ENCODE measurements around the gene SCNN1B.

DNA sequence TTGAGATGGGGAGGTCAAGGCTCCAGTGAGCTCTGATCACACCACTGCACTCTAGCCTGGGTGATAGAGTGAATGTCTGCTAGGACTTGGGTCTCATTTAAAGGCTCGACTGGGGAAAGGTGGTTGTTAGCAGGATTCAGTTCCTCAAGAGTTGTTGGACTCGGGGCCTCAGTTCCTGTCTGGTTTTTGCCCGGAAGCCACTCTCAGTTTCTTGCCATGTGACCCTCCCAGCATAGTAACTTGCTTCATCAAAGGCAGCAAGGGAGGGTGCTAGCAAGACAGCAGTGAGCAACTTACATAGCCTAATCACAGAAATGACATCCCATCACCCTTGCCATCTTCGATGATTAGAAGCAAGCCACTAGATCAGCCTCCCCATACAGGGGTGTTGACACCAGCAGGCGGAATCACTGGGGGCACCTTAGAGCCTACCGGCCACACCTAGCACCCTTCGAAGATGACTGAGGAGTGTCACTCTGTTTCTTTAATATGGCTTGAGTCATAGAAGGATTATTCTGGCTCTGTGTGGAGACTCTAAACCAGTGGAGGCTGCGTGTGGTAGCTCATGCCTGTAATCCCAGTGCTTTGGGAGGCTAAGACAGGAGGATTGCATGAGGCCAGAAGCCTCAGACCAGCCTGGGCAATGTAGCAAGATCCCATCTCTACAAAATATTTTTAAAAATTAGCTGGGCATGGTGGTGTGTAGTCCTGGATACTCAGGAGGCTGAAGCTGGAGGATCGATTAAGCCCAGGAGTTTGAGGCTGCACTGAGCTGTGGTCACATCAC is 13.2 kb upstream of the SCNN1B start:
- TF ChIP-seq CTCF (conservative IDR thresholded peaks at IDR 0.05): no peak
- no peak for TF ChIP-seq ZFX (IDR thresholded peaks at IDR 0.05)

Measured in C4-2B (cell line).